ENCODE data around the gene C9orf153. TPM values are rescaled to one million over a fixed set of nuclear protein-coding genes. Genes with fewer than 3 reads are reported as not detected.

C9orf153 gene
- total and polyA plus RNA-seq, 2 of the 4 experiments (the other 2 are of a cell fraction): not detected

DNA sequence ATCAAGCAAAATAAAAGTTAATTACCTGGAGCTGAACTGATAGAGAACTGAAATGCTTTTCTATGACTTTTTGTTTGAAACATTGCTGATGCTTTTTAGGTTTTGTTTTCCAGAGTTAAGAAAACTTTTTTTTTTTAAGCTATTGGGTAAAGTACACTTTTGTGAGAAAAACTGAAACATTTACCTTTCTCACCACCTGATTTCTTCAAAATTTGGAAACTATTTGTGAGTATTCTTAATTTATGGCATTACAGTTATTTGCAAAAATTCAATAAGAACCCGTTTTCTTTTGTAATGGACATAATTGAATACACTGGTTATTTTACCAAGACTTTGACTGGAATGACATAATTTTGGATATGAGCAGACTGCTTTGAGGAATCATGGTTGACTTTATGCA is 6.6 kb downstream of the C9orf153 start:
- H2AFZ ChIP-seq (replicated peaks; ENCODE audit: low read length, poor library complexity): no peak overlapping the region
- dilution Hi-C loops (cut with HindIII; ENCODE audit: low sequenced_read_pairs, unreplicated experiment) (no loop called here), intact Hi-C loops (cut with micrococcal nuclease) (no loop called here), in situ Hi-C loops (cut with MboI; ENCODE audit: low sequenced_read_pairs) (no loop called here)
- H3K18ac ChIP-seq (ENCODE audit: low read depth, low read length): no peak overlapping the region
- H3K27ac ChIP-seq (ENCODE audit: insufficient read depth, low read length): no peak overlapping the region
- TF ChIP-seq NFE2L2 (IDR thresholded peaks at IDR 0.05; ENCODE audit: low read depth, low read length) (no peak), CEBPB (IDR thresholded peaks at IDR 0.05; ENCODE audit: low read depth, low read length) (no peak), RAD21 (IDR thresholded peaks at IDR 0.05; ENCODE audit: low read length) (no peak), FOS (IDR thresholded peaks at IDR 0.05; ENCODE audit: low read depth, low read length) (no peak), MXI1 (IDR thresholded peaks at IDR 0.05; ENCODE audit: borderline replicate concordance, low read depth, low read length) (no peak), RCOR1 (IDR thresholded peaks at IDR 0.05; ENCODE audit: insufficient replicate concordance, low read length) (no peak), CHD1 (IDR thresholded peaks at IDR 0.05; ENCODE audit: low read depth, low read length) (no peak), ELK1 (IDR thresholded peaks at IDR 0.05; ENCODE audit: borderline replicate concordance, low read depth, low read length) (no peak), MAZ (IDR thresholded peaks at IDR 0.05; ENCODE audit: borderline replicate concordance, low read depth, low read length) (no peak), SMC3 (IDR thresholded peaks at IDR 0.05; ENCODE audit: low read depth, low read length) (no peak)
- ChIA-PET POLR2A (ENCODE audit: unreplicated experiment) (no interaction called here), CTCF (no interaction called here)
- H2BK5ac ChIP-seq (ENCODE audit: low read depth, low read length, poor library complexity, severe bottlenecking): no peak overlapping the region
- no peak overlapping the region for H4K8ac ChIP-seq (ENCODE audit: low read depth in 2 of 2, low read length in 2 of 2)
- no peaks in the 10 kb centered on the region for H3K9me3 ChIP-seq (ENCODE audit: control insufficient read depth, insufficient read depth, low read length)
- no peak overlapping the region for H3K4me2 ChIP-seq (ENCODE audit: low read depth, low read length)
- H4K5ac ChIP-seq (ENCODE audit: low read depth, low read length): no peak overlapping the region
- H3K14ac ChIP-seq (replicated peaks; ENCODE audit: low read depth, low read length): no peak overlapping the region
- no peaks in the 10 kb centered on the region for H3K4me1 ChIP-seq (ENCODE audit: control insufficient read depth, insufficient read depth, low read length)
- no peaks in the 10 kb centered on the region for H3K36me3 ChIP-seq (ENCODE audit: control insufficient read depth, insufficient read depth, low read length)
- no peak for ATAC-seq (ENCODE audit: low read depth)
- no peak overlapping the region for H4K91ac ChIP-seq (ENCODE audit: insufficient read depth, low read depth, low read length)
- H3K9me1 ChIP-seq (ENCODE audit: insufficient read depth, low read length): no peaks in the 10 kb centered on the region
- WGBS, 2 experiments (ENCODE audit: extremely low coverage in 2 of 2, insufficient read length in 1 of 2): no CpG with 5 or more reads among the region's 1 CpG
- H3K4me3 ChIP-seq (ENCODE audit: insufficient read depth, low read depth, low read length): no peak overlapping the region
- H2AK9ac ChIP-seq (replicated peaks; ENCODE audit: low read depth, low read length, poor library complexity): no peak overlapping the region
- no peaks in the 10 kb centered on the region for H3K27me3 ChIP-seq (ENCODE audit: control insufficient read depth, insufficient read depth, low read length)
- no peak overlapping the region for H3K23ac ChIP-seq (ENCODE audit: low read depth, low read length)
- no peak overlapping the region for H3K56ac ChIP-seq (ENCODE audit: extremely low read depth, insufficient read depth, low read length)
- no peak overlapping the region for H2AK5ac ChIP-seq (ENCODE audit: low read depth, low read length)
- no peak overlapping the region for H2BK120ac ChIP-seq (ENCODE audit: low read depth, low read length)
- H2BK20ac ChIP-seq (ENCODE audit: low read depth, low read length): no peak overlapping the region
- H3K79me1 ChIP-seq (ENCODE audit: low read depth in 1 of 2, low read length in 2 of 2): no peaks in the 10 kb centered on the region
- H3K4ac ChIP-seq (ENCODE audit: low read depth, low read length): no peak overlapping the region
- H2BK15ac ChIP-seq (ENCODE audit: low read depth, low read length): no peak overlapping the region
- no peak overlapping the region for H3K9ac ChIP-seq (ENCODE audit: low read depth, low read length)
- no TSS peak for BruUV-seq (replicated peaks)
- DNase-seq: no peak
- no peaks in the 10 kb centered on the region for H4K20me1 ChIP-seq (ENCODE audit: insufficient read depth, low read length)

All from IMR-90 (cell line).